Islet of Langerhans (tissue), 1 donor: ENCODE data around the gene MYCBPAP.

Source experiments
- FAIRE-seq: peaks from one replicate; lab custom pipeline; 2011; peaks lifted over from hg19 to GRCh38; lab: Jason Lieb, UNC

Gene MYCBPAP

DNA sequence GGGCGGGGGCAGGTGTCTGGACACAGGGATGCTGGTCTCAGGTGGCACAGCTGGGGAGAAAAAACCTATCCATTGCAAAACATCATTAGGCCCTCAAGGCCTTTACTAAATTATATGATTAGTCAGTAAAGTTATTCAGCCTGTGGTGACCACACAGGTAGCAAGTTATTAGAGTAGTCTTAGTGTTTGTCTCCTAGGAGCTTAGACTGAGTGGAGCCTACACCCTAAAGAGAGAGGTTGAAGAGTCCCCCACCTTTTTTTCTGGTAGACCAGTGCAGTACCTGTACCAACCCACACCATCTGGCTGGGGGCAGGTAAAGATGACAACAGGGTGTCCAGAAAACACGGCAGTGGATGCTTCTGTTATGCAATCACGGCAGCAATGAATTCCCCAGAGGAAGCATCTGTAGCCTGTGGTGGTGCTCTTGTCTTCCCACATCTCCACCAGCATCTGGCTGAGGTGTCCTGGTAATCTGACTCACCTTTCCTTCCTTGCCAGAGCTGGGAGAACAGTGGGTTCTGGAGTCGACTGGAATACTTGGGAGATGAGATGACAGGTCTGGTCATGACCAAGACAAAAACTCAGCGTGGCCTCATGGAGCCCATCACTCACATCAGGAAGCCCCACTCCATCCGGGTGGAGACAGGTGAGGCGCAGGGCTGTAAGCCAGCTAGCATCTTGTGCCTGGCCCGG is 11.0 kb downstream of the MYCBPAP start:
- no peak for FAIRE-seq

DNA sequence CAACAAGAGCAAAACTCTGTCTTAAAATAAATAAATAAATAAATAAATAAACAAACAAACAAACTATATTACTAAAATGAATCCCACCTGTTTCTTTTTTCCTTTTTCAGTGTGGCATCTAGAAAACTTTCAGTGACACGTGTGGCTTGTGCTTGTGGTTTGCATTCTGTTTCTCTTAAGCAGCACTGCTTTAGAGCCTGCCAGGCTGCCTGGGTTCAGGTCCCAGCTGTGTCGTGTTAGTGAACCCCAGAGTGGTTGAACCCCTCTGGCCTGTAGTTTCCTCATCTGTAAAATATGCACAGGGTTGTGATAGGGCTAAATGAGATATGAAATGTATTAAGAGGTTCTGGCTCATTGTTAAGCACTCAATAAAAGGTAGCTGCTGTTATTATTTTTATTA is 12.2 kb downstream of the MYCBPAP start:
- FAIRE-seq, result no peak

DNA sequence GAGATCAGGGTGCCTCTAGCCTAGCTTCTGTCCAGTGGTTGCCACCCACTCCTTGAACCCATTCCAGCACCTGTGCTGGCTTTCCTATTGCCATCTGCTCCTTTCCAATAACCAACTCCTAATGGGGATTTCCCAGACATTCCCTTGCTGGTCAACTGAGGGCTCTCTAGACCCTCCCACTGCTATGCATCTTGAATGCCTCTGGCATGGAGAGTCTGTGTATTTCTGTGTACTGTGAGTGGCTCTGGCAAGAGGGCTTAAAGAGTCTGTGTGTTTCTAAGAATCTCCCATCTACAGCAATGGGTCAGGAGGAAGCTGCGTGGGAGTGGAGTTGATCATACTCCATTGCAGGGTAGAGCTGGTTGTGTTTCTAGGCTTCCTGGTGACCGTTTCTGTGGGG is 13.3 kb downstream of the MYCBPAP start:
- no peak for FAIRE-seq

DNA sequence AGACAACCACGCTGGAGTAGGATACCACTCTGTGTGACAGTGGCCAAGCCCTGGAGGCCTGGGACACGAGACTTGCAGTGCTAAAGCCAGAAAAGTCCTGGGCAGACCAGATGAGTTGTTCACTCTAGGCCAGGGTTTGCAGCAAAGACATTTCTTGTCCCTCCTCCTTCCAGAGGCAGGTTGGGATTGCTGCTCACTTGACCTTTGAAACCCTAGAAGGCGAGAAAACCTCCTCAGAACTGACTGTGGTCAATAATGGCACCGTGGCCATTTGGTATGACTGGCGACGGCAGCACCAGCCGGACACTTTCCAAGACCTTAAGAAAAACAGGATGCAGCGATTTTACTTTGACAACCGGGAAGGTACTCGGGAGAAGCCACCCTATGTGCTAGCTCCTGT is 14.5 kb downstream of the MYCBPAP start:
- no peak for FAIRE-seq

DNA sequence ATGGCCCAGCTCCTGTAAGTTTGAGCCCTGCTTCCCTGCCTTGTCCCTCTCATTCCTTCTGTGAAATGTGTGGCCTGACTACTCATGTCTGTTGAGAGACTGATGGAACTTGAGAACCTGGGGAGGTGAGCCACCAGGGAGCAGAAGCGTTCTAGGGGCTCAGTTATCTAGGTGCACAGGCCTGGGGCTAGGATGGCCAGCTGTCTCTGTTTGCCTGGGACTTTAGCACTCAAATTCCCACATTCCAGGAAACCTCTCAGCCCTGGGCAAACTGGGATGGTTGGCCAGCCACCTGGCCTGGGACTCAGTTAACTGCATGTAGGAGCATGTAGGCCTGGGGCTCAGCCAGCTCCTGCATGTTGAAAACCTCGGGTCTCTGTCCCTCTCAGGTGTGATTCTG is 15.0 kb downstream of the MYCBPAP start:
- FAIRE-seq, result no peak

DNA sequence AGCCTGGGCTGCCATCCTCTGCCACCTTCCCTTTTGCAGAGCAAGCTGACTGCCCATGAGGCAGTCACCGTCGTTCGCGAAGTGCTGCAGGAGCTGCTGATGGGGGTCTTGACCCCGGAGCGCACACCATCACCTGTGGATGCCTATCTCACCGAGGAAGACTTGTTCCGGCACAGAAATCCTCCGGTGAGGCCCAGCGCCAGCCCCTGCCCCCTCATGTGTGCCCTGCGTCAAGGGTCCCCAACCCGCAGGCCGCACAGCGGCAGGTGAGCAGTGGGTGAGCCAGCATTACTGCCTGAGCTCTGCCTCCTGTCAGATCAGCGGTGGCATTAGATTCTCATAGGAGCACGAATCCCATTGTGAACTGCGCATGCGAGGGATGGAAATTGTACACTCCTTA is 16.6 kb downstream of the MYCBPAP start:
- no peak for FAIRE-seq

DNA sequence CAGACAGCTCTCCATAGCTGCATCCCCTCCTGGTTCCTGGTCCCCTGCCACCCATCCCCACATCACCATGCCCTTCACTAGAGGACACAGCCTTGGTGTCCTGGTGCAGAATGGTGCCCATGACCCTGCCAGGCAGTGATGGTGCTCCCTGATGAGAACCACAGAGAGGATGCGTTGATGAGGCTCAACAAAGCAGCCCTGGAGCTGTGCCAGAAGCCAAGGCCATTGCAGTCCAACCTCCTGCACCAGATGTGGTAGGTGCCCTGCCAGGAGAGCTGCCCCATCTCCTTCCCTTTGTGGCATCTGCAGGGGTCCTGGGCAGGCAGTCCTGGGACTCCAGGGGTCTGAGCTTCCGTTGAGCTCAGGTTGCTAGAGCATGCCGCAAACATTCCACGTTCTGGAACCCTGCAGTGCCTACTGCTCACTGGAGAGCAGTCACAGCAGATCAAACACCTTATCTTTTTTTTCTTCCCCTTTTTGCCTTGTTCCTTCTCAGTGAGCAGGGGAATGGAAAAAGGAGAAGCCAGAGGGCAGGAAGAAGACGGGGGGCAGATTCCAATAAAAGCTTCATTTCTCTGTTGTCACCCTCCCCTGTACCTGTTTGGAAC is 19.0 kb downstream of the MYCBPAP start:
- FAIRE-seq, result no peak

DNA sequence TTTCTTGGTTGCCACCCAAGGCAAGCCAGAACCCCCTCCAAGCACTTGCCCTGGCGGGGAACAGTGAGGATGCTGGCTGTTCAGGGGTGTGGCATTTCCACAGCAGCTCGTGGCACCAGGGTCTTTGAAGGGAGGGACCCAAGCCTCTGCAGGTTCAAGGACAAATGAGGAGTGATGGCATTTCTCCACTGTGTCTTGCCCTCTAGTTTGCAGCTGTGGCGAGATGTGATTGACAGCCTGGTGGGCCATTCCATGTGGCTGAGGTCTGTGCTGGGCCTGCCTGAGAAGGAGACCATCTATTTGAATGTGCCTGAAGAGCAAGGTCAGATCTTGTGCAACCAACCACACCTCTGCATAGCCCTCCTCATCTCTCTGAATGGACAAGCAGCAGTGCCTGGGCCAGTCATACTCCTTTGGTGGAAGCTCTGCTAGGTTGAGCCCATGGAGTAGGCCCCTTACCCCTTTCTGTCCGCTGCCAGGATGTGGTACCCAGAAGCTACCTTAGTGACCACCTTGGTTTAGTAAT is 19.8 kb downstream of the MYCBPAP start:
- no peak for FAIRE-seq

DNA sequence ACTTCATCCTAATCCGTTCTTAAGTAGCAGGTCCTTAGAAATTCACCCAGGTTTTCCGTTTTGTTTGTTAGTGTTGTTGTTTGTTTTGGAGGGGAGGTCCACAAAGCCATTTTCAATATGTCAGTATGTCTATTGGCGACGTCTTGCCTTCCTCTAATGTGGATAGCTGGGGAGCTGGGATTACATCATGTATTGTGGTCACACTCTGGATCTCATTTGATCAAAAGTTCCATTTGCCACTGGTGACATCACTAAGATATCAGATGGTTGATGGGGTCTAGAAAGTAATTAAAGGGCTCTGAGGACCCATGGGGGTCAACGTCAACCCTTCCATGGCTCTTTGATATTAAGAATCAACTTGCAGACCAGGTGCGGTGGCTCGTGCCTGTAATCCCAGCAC is 21.6 kb downstream of the MYCBPAP start:
- FAIRE-seq, result no peak

DNA sequence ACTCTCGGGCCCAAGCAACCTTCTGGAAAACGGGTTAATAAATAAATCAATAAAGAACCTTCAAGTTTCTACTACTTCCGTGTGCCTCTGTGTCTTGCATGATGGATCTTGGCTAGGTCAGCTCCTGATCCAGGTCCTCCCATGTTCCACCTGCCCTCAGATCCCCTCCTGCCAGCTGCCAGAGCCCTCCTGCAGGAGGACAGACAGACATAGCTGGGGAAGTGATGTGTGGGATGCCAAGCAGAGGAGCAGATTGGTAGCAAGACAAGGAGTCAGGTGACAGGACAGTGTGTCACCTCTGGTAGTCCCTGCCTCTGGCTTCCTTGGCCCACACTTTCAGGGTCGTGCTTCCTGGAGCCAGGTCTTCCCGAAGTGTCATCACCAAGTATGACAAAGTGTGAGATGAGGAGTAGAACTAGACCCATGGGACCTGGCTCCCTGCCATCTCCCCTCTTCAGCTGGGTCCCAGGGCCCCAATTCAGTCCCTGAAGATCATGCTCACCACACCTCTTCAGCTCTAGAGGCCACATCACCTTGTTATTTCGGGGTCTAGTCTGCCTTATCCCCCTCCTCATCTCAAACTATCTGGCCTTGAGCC is 23.3 kb downstream of the MYCBPAP start:
- no peak for FAIRE-seq

DNA sequence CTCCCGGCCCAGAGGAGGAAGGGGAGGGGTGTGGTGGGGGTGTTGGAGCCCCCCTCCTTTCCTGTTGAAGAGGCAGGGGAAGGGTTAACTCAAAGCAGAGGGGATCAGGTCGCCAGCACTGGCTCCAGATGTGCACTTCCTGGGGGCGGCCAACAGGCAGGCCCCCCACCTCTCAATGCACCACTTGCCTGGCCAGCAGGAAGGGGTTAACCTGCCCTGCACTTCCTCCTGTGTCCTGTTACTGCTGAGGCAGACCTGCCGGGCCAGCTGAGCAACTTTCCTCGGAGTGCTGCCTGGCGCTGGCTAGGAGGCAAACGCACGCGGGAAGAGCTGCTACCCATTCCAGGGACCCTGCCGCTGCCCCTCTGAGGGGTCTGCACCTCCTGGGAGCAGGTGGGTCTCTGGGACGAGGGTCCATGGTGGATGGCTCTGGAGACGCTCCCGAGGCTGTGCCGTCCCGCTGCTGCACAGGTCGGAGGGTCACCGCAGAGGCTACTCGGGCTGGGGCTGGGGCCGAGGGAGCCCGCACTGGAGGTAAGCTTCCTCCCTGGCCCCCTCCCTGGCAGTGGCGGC is 24.3 kb downstream of the MYCBPAP start, which contains the start of gene EPN3:
EPN3 (plus strand) TSS at position 284 of the 573 bp plus-strand sequence. CDS start 3,822 bp downstream, outside the sequence.
- FAIRE-seq, result no peak

DNA sequence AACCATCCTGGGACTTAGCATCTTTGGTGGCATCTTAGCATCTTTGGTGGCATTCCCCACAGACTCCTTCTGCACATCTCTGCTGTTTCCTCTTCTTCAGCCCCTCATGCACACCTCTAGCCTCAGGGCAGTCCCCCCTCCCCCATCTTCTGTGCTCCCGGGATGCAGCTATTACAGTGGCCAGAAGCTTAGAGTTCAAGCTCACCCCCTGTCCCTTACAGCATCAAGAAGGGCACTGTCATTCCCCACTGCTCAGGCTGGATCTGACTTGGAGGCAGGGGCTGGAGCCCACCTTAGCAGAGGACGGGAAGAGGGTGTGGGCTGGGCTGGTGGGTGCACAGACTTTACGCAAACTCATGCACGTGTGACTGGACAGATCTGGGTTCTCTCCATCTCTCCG is 24.9 kb downstream of the MYCBPAP start:
- no peak for FAIRE-seq

DNA sequence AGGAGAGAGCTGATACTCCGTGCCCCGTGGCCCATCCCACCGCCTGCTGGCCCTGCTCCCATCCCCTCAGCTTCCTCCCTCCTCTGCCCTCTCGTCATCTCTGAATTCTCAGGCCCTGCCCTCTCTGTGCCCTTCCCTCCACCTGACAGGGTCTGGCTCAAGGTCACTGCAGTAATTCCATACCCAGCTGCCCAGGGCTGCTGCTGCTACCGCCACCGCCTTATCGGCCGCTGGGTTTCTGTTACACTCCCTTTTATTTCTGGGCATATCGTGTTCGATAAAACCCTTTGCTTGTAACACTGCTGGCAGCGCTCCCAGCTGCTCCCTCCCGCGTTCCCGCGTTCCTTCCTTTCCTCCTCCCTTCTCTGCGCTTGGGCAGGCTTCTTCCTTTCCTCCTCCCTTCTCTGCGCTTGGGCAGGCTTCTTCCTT is 25.5 kb downstream of the MYCBPAP start:
- no peak for FAIRE-seq

DNA sequence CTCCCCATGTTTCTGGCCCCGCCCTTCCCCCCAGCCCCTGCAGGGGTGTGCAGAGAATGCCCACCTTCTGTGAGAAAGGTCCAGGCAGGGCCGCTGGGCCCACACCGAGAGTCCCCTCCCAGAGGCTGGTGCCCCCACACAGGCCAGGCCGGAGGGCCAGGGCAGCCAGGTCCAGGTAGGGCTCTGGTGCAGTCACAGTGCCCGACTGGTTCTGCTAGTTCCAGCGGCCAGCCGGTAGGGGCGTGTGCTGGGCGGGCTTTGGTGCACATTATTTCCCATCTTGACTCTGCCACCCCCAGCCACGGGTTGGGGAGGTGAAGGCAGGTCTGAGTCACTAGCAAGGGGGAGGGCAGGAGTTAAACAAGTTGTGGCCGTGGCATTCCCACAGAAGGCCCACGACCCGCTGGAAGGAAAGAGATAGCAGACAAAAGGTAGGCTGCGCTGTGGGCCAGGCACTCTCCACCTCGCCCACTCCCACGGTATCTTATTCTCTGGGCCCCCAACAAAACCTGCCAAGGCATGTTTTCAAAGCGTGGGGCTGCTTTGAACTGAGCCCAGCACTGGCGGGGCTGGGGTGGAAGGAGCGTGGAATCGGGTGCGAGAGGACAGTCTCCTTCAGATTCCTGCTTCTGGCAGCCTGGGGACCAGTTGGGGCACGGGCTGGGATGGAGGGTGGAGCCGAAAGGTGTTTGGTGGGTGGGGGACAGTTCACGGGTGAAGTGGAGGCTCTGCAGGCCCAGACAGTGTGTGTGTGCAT is 26.2 kb downstream of the MYCBPAP start:
- no peak for FAIRE-seq

DNA sequence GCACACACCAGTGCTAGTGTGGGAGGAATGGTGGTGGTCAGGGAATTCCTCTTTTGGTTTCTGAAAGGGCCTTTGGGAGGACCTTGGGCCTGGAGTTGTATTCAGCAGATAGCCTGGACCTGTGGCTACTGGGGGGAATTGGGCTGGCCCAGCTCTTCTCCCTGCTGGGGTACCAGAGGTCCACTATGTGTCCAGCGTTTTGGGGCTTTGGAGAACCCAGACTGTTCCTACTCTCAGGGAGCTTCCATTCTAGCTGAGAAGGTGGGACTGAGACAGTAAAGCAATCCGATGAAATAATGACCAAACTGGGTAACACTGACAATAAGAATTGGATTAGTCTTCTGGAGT is 26.7 kb downstream of the MYCBPAP start:
- no peak for FAIRE-seq

DNA sequence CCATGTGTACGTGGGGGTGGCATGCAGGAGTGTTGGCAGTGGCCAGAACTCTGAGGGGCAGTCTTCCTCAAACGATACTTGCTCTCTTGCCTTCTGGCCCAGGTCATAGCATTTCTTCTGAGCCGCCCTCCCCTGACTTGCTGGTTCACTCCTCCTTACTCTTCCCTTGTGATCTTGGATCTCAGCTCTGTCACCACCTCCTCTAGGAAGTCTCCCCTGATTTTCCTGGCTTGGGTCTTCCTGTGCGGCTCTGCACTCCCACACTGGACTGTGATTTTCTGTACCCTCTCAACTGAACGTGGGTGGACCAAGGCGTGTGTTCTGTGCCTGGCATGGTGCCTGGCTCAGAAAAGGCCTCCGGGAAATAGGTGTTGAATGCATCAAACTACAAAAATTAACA is 27.2 kb downstream of the MYCBPAP start:
- FAIRE-seq, result no peak

DNA sequence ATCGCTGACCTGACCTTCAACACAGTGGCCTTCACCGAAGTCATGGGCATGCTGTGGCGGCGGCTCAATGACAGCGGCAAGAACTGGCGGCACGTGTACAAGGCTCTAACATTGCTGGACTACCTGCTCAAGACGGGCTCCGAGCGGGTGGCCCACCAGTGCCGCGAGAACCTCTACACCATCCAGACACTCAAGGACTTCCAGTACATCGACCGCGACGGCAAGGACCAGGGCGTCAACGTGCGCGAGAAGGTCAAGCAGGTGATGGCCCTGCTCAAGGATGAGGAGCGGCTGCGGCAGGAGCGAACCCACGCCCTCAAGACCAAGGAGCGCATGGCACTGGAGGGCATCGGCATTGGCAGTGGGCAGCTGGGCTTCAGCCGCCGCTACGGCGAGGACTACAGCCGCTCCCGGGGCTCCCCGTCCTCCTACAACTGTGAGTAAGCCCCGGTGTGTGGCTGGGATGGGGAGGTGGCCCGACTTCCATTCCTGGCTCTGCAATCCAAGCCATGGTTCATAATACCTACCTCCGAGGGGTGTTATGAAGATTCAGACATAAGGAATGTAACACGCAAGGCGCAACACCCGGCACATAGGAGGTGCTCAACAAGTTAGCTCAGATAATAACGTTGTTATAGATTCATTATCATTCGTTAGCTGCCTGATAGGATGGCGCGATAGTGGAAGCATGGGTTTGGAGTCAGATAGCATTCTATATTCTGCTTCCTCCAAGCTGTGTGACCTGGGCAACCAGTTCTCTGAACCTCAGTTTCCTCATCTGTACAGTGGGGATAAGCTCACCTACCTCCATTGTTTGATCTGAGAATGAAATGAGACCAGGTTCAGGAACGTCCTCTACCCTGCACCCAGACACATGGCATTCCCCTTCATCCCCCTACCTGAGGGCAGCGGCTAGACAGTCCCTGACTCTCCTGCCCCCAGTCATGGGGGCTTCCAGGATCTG is 28.7 kb downstream of the MYCBPAP start:
- no peak for FAIRE-seq

DNA sequence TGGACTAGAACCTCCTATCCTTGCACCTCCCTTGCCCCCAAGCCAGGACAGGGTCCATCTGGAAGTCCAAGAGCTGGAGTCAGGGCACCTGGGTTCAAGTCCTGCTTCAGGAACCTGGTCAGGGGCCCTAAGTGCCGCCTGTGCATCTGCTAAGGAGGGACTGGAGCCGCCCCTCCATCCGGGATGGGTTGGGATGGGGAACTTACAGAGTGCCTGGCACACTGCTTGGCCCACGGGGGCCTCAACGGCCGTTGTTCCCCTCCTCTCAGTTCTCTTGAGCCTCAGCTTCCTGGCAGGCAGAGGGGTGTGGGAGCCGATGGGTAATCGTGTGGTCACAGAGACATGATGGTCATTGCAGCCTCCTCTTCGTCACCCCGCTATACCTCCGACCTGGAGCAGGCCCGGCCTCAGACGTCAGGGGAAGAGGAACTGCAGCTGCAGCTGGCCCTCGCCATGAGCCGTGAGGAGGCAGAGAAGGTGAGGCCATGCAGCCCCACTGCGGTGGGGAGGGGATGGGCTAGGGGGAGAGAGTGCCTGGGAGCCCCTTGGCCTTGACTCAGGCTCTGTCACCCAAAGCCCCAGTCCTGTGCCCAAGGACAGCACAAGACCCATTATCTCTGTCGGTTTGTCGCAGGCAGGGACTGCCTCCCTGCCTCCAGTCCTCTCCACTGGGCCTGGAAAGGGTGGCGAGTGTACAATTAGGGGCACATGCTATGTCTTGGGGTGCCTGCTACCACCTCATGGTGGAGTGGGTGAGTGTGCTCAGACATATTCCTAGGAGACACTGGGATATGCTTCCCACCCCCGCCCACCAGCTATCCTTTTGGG is 29.7 kb downstream of the MYCBPAP start:
- no peak for FAIRE-seq

DNA sequence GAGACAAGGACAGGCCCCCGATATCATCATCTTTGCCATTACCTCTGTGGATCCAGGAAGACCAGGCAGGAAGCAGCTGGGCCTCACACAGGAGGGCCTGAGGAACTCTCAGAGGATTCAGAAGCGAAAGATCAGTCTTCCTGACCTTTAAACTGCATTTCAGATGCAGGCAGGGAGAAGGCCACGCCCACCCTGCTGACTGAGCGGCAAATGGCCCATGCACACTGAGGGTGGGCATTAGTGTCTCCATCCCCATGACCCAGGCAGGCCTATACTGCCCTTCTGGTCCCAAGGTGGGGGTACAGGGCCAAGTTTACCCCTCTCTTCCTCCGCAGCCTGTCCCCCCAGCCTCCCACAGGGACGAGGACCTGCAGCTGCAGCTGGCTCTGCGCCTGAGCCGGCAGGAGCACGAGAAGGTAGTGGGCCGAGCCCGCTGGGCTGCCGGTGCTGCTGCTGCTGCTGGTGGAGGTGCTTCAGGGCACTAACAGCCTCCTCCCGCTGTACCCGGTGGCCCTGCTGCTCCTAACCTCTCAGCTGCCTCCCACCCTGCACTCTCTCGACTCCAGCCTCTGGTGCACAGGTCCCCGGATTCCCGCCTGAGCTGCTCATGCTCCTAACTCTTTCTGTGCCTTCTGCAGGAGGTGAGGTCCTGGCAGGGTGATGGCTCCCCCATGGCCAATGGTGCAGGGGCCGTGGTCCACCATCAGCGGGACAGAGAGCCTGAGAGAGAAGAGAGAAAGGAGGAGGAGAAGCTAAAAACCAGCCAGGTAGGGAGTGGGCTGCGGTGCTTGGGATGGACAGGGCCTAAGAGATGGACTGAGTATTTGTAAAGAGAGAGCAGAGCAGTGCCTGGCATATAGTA is 30.5 kb downstream of the MYCBPAP start:
- no peak for FAIRE-seq
